ENCODE measurements around the gene HEXD.
"Not testable (repeated sequence)": the region's sequence is repeated elsewhere in the genome, so short reads cannot be mapped to it uniquely, and the experiment has no call there.

The HEXD gene

GRCh38 chr17:82411396-82412053 lies 6.6 kb upstream of the HEXD start:
- Histone ChIP-seq H3K4me1 (ENCODE audit: control insufficient read depth in 1 of 2, insufficient read depth in 2 of 2, low read length in 2 of 2) (peaks cover 0 to 9% of the 10 kb centered on the region in 2 donors), H3K9me3 (ENCODE audit: control insufficient read depth in 1 of 2, low read length in 2 of 2) (no peaks in the 10 kb centered on the region)

GRCh38 chr17:82412081-82412480 lies 6.1 kb upstream of the HEXD start:
- H3K4me3 ChIP-seq (ENCODE audit: low read depth in 1 of 2, low read length in 2 of 2); H3K27ac ChIP-seq (ENCODE audit: low read length); H3K9me3 ChIP-seq (ENCODE audit: control insufficient read depth in 1 of 2, low read length in 2 of 2); H3K27me3 ChIP-seq (ENCODE audit: low read depth, low read length); H3K4me1 ChIP-seq (ENCODE audit: control insufficient read depth in 1 of 2, insufficient read depth in 2 of 2, low read length in 2 of 2): not testable (repeated sequence)
- peaks cover 0 to 15% of the 10 kb centered on the region in 2 donors for H3K36me3 ChIP-seq (ENCODE audit: control insufficient read depth in 1 of 2, insufficient read depth in 2 of 2, low read length in 2 of 2)

More at GRCh38 chr17:82411396-82412053, 6.6 kb upstream of the HEXD start:
- H3K4me3 ChIP-seq (ENCODE audit: low read depth in 1 of 2, low read length in 2 of 2) = no peak overlapping the region
- peaks cover 0 to 15% of the 10 kb centered on the region in 2 donors for H3K36me3 ChIP-seq (ENCODE audit: control insufficient read depth in 1 of 2, insufficient read depth in 2 of 2, low read length in 2 of 2)
- no peaks in the 10 kb centered on the region for H3K27me3 ChIP-seq (ENCODE audit: low read depth, low read length)
- no peak overlapping the region for H3K27ac ChIP-seq (ENCODE audit: low read length)

- no peaks in the 10 kb centered on the region for H3K9me3 ChIP-seq (ENCODE audit: control insufficient read depth in 1 of 2, low read length in 2 of 2)
- H3K27me3 ChIP-seq (ENCODE audit: low read depth, low read length) = no peaks in the 10 kb centered on the region
- H3K36me3 ChIP-seq (ENCODE audit: control insufficient read depth in 1 of 2, insufficient read depth in 2 of 2, low read length in 2 of 2) = peaks cover 0 to 15% of the 10 kb centered on the region in 2 donors
- peaks cover 0 to 13% of the 10 kb centered on the region in 2 donors for H3K4me1 ChIP-seq (ENCODE audit: control insufficient read depth in 1 of 2, insufficient read depth in 2 of 2, low read length in 2 of 2)
- no peak overlapping the region for H3K4me3 ChIP-seq (ENCODE audit: low read depth in 1 of 2, low read length in 2 of 2)
- H3K27ac ChIP-seq (ENCODE audit: low read length) = no peak overlapping the region
Observed at GRCh38 chr17:82412535-82413520, 5.3 kb upstream of the HEXD start.

- Histone ChIP-seq H3K4me1 (ENCODE audit: control insufficient read depth in 1 of 2, insufficient read depth in 2 of 2, low read length in 2 of 2) (peaks cover 0 to 25% of the 10 kb centered on the region in 2 donors), H3K4me3 (ENCODE audit: low read depth in 1 of 2, low read length in 2 of 2) (no peak overlapping the region), H3K27ac (ENCODE audit: low read length) (no peak overlapping the region), H3K36me3 (ENCODE audit: control insufficient read depth in 1 of 2, insufficient read depth in 2 of 2, low read length in 2 of 2) (peaks cover 0 to 3% of the 10 kb centered on the region in 2 donors), H3K27me3 (ENCODE audit: low read depth, low read length) (no peaks in the 10 kb centered on the region), H3K9me3 (ENCODE audit: control insufficient read depth in 1 of 2, low read length in 2 of 2) (no peaks in the 10 kb centered on the region)
Observed at GRCh38 chr17:82414548-82415281, 3.4 kb upstream of the HEXD start.

GRCh38 chr17:82415336-82415735 lies 2.8 kb upstream of the HEXD start:
- Histone ChIP-seq H3K4me3 (ENCODE audit: low read depth in 1 of 2, low read length in 2 of 2) (no peak overlapping the region), H3K4me1 (ENCODE audit: control insufficient read depth in 1 of 2, insufficient read depth in 2 of 2, low read length in 2 of 2) (peaks cover 0 to 27% of the 10 kb centered on the region in 2 donors), H3K27me3 (ENCODE audit: low read depth, low read length) (no peaks in the 10 kb centered on the region), H3K9me3 (ENCODE audit: control insufficient read depth in 1 of 2, low read length in 2 of 2) (no peaks in the 10 kb centered on the region), H3K27ac (ENCODE audit: low read length) (no peak overlapping the region), H3K36me3 (ENCODE audit: control insufficient read depth in 1 of 2, insufficient read depth in 2 of 2, low read length in 2 of 2) (peaks cover 0 to 3% of the 10 kb centered on the region in 2 donors)

- no peaks in the 10 kb centered on the region for H3K9me3 ChIP-seq (ENCODE audit: control insufficient read depth in 1 of 2, low read length in 2 of 2)
- H3K27me3 ChIP-seq (ENCODE audit: low read depth, low read length) = no peaks in the 10 kb centered on the region
- H3K27ac ChIP-seq (ENCODE audit: low read length) = no peak overlapping the region
- no peak overlapping the region for H3K4me3 ChIP-seq (ENCODE audit: low read depth in 1 of 2, low read length in 2 of 2)
- peaks cover 0 to 27% of the 10 kb centered on the region in 2 donors for H3K4me1 ChIP-seq (ENCODE audit: control insufficient read depth in 1 of 2, insufficient read depth in 2 of 2, low read length in 2 of 2)
- H3K36me3 ChIP-seq (ENCODE audit: control insufficient read depth in 1 of 2, insufficient read depth in 2 of 2, low read length in 2 of 2) = peaks cover 0 to 8% of the 10 kb centered on the region in 2 donors
Observed at GRCh38 chr17:82415786-82416185, 2.4 kb upstream of the HEXD start.

GRCh38 chr17:82416264-82416663 lies 1.9 kb upstream of the HEXD start:
- Histone ChIP-seq H3K36me3 (ENCODE audit: control insufficient read depth in 1 of 2, insufficient read depth in 2 of 2, low read length in 2 of 2) (peaks cover 0 to 13% of the 10 kb centered on the region in 2 donors), H3K27ac (ENCODE audit: low read length) (no peak overlapping the region), H3K27me3 (ENCODE audit: low read depth, low read length) (no peaks in the 10 kb centered on the region), H3K4me3 (ENCODE audit: low read depth in 1 of 2, low read length in 2 of 2) (no peak overlapping the region), H3K4me1 (ENCODE audit: control insufficient read depth in 1 of 2, insufficient read depth in 2 of 2, low read length in 2 of 2) (peaks cover 0 to 27% of the 10 kb centered on the region in 2 donors), H3K9me3 (ENCODE audit: control insufficient read depth in 1 of 2, low read length in 2 of 2) (no peaks in the 10 kb centered on the region)

GRCh38 chr17:82416771-82417170 lies 1.4 kb upstream of the HEXD start:
- Histone ChIP-seq H3K4me3 (ENCODE audit: low read depth in 1 of 2, low read length in 2 of 2) (no peak overlapping the region), H3K4me1 (ENCODE audit: control insufficient read depth in 1 of 2, insufficient read depth in 2 of 2, low read length in 2 of 2) (peaks cover 0 to 27% of the 10 kb centered on the region in 2 donors), H3K9me3 (ENCODE audit: control insufficient read depth in 1 of 2, low read length in 2 of 2) (no peaks in the 10 kb centered on the region), H3K27me3 (ENCODE audit: low read depth, low read length) (no peaks in the 10 kb centered on the region), H3K27ac (ENCODE audit: low read length) (no peak overlapping the region), H3K36me3 (ENCODE audit: control insufficient read depth in 1 of 2, insufficient read depth in 2 of 2, low read length in 2 of 2) (peaks cover 0 to 14% of the 10 kb centered on the region in 2 donors)

GRCh38 chr17:82419540-82419939 lies 1.4 kb downstream of the HEXD start:
- peak overlapping the region; percentile 81 to 84 for H3K4me3 ChIP-seq (ENCODE audit: low read depth in 1 of 2, low read length in 2 of 2)

GRCh38 chr17:82424001-82424862 lies 6.1 kb downstream of the HEXD start:
- no peak overlapping the region for H3K27ac ChIP-seq (ENCODE audit: low read length)
- H3K4me1 ChIP-seq (ENCODE audit: control insufficient read depth in 1 of 2, insufficient read depth in 2 of 2, low read length in 2 of 2) = peaks cover 0 to 6% of the 10 kb centered on the region in 2 donors
- H3K27me3 ChIP-seq (ENCODE audit: low read depth, low read length) = no peaks in the 10 kb centered on the region
- H3K36me3 ChIP-seq (ENCODE audit: control insufficient read depth in 1 of 2, insufficient read depth in 2 of 2, low read length in 2 of 2) = peaks cover under 1 to 14% of the 10 kb centered on the region in 2 donors
- H3K4me3 ChIP-seq (ENCODE audit: low read depth in 1 of 2, low read length in 2 of 2) = no peak overlapping the region
- H3K9me3 ChIP-seq (ENCODE audit: control insufficient read depth in 1 of 2, low read length in 2 of 2) = peaks cover 0 to 5% of the 10 kb centered on the region in 2 donors

More at GRCh38 chr17:82419540-82419939, 1.4 kb downstream of the HEXD start:
- H3K27ac ChIP-seq (ENCODE audit: low read length) = peak overlapping the region; percentile 33
- peaks cover 0 to 14% of the 10 kb centered on the region in 2 donors for H3K36me3 ChIP-seq (ENCODE audit: control insufficient read depth in 1 of 2, insufficient read depth in 2 of 2, low read length in 2 of 2)
- H3K27me3 ChIP-seq (ENCODE audit: low read depth, low read length) = no peaks in the 10 kb centered on the region
- peaks cover 0 to 5% of the 10 kb centered on the region in 2 donors for H3K9me3 ChIP-seq (ENCODE audit: control insufficient read depth in 1 of 2, low read length in 2 of 2)
- H3K4me1 ChIP-seq (ENCODE audit: control insufficient read depth in 1 of 2, insufficient read depth in 2 of 2, low read length in 2 of 2) = peaks cover 0 to 24% of the 10 kb centered on the region in 2 donors

All from muscle layer of duodenum (tissue), 2 donors.